ENCODE measurements around the gene GNG4.
A peak's percentile ranks its signal among the peaks of the same experiment; 100 is the strongest.
"Not testable (repeated sequence)": the region's sequence is repeated elsewhere in the genome, so short reads cannot be mapped to it uniquely, and the experiment has no call there.

The GNG4 gene

DNA sequence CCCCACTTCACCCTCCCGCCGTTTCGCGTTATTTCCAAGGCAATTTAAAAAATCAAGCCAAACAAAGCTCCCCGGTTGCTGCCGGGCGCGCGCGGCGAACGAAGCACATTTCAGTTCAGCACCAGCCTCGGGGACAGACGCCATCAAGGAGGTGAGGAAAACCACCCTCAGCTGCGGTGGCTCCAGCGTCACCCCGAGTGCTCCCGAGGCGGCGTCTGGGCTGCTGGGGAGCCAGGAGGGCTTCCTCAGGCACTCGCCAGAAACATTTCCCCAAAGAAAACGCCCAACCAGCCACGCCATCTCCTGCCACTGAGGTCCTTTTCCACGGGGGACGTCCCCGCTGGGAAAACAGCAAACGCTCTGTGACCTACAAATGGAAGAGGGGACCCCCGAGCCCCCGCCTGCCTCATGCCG, 623 bp downstream of the GNG4 start:
- DNase-seq: peak; percentile 63

DNA sequence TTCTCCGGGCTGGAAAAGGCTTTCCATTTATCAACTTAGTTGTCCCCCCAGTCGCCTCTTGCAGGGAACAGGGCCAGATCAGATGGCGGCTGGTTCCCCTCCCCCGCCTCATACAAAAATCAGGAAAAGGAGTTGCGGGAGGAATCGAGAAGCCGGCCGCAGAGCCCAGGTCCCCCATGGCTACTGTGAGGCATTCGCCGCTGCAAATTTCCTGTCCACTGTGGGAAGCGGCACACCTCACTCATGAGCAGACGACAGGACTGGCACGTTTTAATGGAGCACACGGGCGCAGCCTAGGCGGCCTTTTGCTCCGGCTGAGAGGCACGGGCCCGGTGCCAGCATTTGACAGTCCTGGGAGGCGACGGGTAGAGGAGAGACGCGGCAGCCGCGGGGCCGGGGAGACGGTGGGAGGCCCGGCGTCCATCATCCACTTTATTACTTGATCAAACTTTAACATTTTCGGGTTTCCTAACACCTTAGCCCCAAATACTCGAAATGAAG, 1.1 kb downstream of the GNG4 start:
- peak; percentile 74 for DNase-seq

DNA sequence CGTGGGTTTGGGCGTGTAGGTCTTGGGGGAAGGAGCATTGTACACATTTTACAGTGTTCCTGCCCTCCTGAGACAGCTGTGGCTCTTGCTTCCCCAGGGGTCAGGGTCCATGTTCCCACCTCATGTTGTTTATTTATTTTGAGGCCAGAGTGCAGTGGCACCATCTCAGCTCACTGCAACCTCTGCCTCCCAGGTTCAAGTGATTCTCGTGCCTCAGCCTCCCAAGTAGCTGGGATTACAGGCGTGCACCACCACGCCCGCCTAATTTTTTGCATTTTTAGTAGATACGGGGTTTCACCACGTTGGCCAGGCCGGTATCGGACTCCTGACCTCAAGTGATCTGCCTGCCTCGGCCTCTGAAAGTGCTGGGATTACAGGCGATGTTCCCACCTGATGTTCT, 2.0 kb downstream of the GNG4 start:
- not testable (repeated sequence) for DNase-seq

DNA sequence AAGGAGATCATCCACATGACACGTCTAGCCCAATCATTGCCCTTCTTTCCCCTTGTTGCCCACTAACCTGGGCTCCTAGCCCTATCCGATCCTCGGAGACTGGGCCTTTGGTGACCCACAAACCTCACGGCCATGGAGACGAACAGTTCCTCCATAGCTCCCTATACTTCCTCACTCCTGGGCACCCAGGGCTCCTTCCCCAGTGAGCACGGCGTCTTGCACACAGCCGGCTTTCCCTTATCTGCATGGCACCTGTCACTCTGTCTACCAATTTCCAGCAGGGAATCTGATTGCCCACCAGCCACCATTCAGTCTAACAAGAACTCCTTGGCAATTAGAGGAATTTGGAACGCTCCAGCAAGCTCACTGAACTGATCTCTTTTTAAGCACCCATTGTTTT, 3.1 kb downstream of the GNG4 start:
- peak; percentile 28 for DNase-seq

DNA sequence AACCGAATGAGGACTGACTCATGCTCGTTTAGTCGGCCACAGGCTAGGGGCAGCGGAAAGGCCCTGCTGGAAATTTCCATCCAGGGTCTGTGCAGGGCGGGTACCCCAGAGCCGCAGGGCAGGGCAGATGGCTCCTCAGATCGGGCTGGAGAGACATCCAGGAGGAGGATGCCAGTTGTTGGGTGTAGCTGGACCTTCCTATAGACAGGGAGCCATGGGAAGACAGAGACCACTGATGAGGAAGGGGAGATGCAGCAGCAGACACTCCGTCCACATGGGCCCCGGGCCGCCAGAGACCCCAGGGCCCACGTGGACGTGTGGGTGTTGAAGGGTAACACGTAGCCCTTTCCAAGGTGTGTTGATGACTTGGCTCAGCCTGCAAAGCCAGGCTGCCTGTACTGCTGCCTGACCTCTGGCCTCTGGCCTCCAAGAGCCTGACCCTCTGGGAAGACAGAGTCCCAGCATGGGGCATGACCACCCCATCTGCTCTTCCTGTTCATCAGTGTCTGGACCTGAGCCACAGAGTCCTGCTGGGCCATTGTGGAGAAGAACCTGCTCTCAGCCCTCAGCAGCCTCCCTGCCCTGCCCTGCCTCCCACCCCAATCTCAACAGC, 4.8 kb downstream of the GNG4 start:
- DNase-seq: no peak

DNA sequence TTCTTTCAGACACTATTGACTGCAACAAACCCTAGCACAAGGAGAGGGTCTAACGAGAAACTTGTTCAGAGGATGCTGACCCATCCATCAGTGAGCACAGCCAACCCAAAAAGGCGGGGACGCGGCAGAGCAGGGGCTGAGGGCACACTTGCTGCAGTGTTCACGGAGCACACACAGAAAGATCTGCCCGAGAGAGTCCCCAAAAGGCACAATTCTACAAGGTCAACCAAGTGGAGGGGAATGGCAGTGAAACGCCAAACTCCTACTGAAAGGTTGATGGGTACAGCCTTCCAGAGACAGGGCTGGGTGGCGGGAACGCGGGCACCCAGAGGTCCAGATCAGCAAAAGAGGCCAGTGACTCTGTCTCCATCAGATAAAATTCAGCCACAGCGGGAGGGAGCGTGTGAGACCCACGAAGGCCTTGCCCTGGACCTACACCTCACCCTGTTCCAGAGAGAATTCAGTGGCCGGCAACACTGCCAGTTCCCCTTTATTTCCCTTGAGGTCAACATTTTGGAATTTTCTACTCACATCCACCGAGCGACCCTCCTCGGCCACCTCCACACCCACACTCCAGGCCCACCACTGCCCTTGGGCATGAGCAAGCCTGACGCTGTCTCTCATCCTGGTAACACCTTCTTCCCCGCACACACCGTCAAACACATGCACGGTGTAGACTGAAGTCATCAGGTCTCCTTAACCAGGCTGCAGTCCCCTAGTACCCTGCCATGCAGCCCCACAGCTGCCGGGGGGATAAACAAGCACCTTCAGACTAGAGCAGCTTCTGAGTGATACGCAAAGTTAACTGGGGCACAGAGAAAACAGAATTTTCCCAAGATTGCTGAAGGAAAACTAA, 5.5 kb downstream of the GNG4 start:
- no peak for DNase-seq

- DNase-seq: no peak
These were observed 6.6 kb downstream of the GNG4 start for GRCh38 chr1:235642943-235643371.

DNA sequence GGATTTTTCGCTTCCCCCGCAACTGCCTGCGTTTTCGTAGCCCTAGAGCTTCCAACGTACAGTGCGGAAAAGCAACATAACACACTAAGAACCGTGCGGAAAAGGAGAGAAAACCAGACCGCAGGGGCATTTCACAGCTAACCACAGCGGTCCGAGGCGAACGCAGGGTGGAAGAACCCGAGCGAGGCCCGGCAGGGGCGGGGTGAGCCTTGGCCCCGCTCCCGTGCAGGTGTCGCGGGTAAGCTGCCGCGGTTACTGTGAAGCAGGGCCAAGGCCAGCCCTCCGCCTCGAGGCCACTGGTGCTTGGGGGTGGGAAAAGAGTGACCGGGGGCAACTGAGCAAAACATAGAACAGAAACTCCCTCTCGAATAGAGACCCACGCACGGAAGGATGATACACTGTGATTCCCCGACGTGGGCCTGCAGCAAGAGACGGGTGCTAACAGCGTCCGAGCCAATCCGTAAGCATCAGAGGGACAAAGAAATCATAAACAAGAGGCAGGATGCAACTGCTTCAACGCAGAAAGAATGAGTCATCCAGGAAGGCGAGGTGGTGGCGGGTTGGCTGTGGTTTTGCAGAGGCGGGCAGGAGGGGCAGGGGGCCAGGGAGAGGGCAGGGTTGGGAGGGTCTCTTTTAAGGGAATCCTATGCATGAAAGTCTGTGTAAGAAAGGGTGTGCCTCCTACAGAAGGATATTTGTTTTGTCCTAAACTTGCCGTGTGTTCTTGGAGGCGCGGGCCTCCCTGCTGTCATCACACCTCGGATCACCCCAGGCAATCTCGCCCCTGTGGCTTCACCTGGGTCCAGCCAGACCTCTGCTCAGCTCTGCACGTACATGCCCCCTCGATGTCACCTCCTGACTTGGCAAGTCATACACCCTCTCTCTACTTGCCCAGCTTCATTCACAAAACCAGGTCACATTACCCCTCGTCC, 7.3 kb downstream of the GNG4 start:
- DNase-seq: no peak

- no peak for DNase-seq
These were observed 9.0 kb downstream of the GNG4 start for GRCh38 chr1:235640580-235640979.

GRCh38 chr1:235639226-235640205, 10.1 kb downstream of the GNG4 start:
- DNase-seq: peak; percentile 23

- DNase-seq: not testable (repeated sequence)
These were observed 11.0 kb downstream of the GNG4 start for GRCh38 chr1:235638612-235639011.

- no peak for DNase-seq
These were observed 11.6 kb downstream of the GNG4 start for GRCh38 chr1:235637756-235638534.

DNA sequence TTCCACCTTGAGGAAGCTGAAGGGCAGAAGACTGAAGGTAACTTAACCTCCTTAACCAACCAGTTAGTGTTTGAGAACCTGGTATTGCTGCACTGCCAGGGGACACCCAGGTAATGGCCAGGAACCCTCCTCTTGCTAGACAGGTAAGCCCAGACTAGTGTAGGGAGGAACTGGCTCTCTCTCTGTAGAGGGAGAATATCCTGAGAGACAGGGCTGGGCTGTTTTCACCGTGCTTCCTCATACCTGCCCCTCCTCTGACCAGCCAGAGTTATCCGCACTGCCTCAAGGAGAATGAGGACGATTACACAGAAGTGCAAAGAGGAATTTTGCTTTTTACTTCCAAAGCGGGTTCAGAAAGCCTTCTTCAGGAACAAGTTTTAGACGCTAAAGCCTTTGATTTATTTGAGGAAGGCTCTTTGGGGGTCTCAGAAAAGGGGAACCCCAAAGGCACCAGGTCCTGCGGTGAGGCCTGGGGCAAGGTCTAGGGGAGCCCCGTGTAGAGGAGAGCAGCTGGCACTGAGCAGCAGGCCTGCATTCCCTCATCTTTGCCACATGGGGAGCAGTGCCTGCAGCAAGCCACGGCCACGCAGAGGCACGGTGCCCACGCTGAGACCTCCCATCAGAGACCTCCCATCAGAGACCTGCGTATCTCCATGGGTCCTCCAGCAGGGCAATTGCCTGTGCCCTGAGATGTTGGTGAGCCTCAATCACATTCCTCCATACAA, 13.5 kb downstream of the GNG4 start:
- peak; percentile 11 for DNase-seq

- DNase-seq: no peak
These were observed 16.8 kb downstream of the GNG4 start for GRCh38 chr1:235632506-235633401.

DNA sequence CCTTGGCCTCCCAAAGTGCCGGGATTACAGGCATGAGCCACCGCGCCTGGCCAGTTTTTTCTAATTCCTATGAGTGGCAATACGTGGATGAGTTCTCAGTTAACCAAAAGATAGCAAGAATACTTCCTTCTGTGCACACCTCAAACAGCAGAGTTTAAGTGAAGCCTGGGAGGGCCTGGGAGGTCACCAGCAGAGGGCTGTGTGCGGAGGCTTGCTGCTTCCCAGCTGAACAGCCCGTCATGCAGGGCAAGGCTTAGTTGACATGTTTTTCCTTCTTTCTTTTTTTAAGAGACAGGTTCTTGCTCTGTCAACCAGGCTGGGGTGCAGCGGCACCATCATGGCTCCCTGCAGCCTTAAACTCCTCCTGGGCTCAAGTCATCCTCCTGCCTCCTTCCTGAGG, 17.8 kb downstream of the GNG4 start:
- DNase-seq: no peak

DNA sequence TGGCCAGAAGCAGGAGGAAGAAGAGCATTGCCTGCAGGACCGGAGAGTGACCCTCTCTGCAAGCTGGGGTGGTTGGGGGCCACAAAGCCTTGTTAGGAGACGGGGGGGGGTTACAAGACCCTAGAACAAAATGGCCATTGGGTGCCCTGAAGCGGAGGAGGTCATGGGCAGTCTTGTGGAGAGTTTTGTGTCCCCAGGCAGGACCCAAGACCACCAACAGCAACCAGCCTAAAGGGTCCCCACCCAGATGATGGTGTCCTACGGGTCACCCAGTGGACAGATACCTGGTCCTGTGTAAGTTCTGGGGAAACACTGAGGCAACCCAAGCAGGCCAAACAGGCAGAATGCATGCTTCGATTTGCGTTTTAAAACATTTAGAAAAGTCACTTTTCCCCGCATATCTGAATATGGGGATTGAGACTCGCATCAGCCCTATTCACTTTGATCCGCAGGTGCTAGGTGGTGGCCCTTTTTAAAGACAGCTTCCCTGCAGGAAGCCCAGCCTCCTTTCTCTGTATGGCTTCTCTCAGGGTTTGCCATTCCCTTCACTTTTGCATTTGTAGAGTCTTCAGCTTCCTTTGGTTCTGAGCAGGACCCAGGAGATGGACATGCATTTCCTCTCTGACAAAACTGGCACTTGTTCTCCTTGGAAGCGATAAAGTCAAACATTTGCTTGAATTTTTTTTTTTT, 21.1 kb downstream of the GNG4 start:
- DNase-seq: no peak

GRCh38 chr1:235625831-235626230, 23.8 kb downstream of the GNG4 start:
- no peak for DNase-seq

- no peak for DNase-seq
These were observed 24.2 kb downstream of the GNG4 start for GRCh38 chr1:235625340-235625739.

Measured in NCI-H82 (cell line).